Left cardiac atrium (tissue), 4 donors: ENCODE data around the gene L3MBTL4. TPM values are rescaled to one million over a fixed set of nuclear protein-coding genes. Genes with fewer than 3 reads are reported as not detected.

Experiments
- ATAC-seq, 2 donors: fragments of 200-7000 bp; cut with Tn5 transposase; one replicate each; pipeline ENCODE4 v1.9.1; 2020; ENCODE audit warnings: mild to moderate bottlenecking in 2 of 2, moderate library complexity in 2 of 2
- DNase-seq: peaks from one replicate; pipeline ENCODE4 v3.0.0-alpha.2; 2020
- intact Hi-C, 2 donors: fragments of 100-400 bp; cut with DNase I; formaldehyde crosslinking; loops; one replicate each; pipeline versions ENCODE4 v1.14.1 to v1.15.1; 2022 to 2023
- total RNA-seq, 2 donors: library from RNA; stranded (reverse); fragmentation: NEBNext Ultra II Directional; extraction: Animal tissue kit (Norgen Biotek cat#: 25700); gene quantifications; one replicate each; pipeline ENCODE4 v1.2.1, GENCODE V29; 2021
- donor health status: DM: no; HTN: yes; CAD: no.
- donor health status: DM: no; HTN: yes; CAD: no; lungs with severe emphysema.
- donor health status: DM: yes; HTN: yes; CAD: no.
- donor health status: Dilated cardiomyopathy.

Gene L3MBTL4
- total RNA-seq, 2 donors from 2014 or later = 15.1 to 19.1 TPM

- ATAC-seq = peak; percentile 77 to 82
- intact Hi-C loops = no loop called here
- DNase-seq = no peak
Observed at GRCh38 chr18:6044319-6044718, 370.4 kb downstream of the L3MBTL4 start.

- no peak for ATAC-seq
- intact Hi-C loops = no loop called here
- DNase-seq = no peak
Observed at GRCh38 chr18:6039055-6039454, 375.7 kb downstream of the L3MBTL4 start.

GRCh38 chr18:6031442-6031841 lies 383.3 kb downstream of the L3MBTL4 start:
- DNase-seq (no peak), ATAC-seq (peak in 1 of 2 donors; percentile 69)
- intact Hi-C loops = no loop called here

GRCh38 chr18:6031002-6031401 lies 383.7 kb downstream of the L3MBTL4 start:
- ATAC-seq (no peak), DNase-seq (no peak)
- intact Hi-C loops = no loop called here

GRCh38 chr18:6024745-6025248 lies 389.9 kb downstream of the L3MBTL4 start:
- no peak for ATAC-seq
- DNase-seq = no peak

GRCh38 chr18:6023551-6023950 lies 391.2 kb downstream of the L3MBTL4 start:
- intact Hi-C loops = no loop called here
- ATAC-seq (no peak), DNase-seq (no peak)

More at GRCh38 chr18:6024745-6025248, 389.9 kb downstream of the L3MBTL4 start:
- intact Hi-C loops = no loop called here

- ATAC-seq = no peak
- intact Hi-C loops = no loop called here
- no peak for DNase-seq
Observed at GRCh38 chr18:6022845-6023244, 391.9 kb downstream of the L3MBTL4 start.

GRCh38 chr18:6022074-6022444 lies 392.7 kb downstream of the L3MBTL4 start:
- DNase-seq (no peak), ATAC-seq (no peak)
- intact Hi-C loops = no loop called here

- DNase-seq = no peak
- no peak for ATAC-seq
- intact Hi-C loops = no loop called here
Observed at GRCh38 chr18:6021306-6022073, 393.2 kb downstream of the L3MBTL4 start.

- intact Hi-C loops = no loop called here
- no peak for ATAC-seq
- DNase-seq = no peak
Observed at GRCh38 chr18:6018671-6019070, 396.0 kb downstream of the L3MBTL4 start.

- DNase-seq = no peak
- intact Hi-C loops = no loop called here
- peak in 1 of 2 donors; percentile 47 for ATAC-seq
Observed at GRCh38 chr18:6017171-6017570, 397.5 kb downstream of the L3MBTL4 start.

GRCh38 chr18:6015364-6015763 lies 399.3 kb downstream of the L3MBTL4 start:
- no peak for ATAC-seq
- intact Hi-C loops = no loop called here
- DNase-seq = no peak

GRCh38 chr18:6013171-6013810 lies 401.4 kb downstream of the L3MBTL4 start:
- ATAC-seq (no peak), DNase-seq (no peak)
- intact Hi-C loops = no loop called here

GRCh38 chr18:6010921-6011320 lies 403.8 kb downstream of the L3MBTL4 start:
- no peak for DNase-seq
- no peak for ATAC-seq
- intact Hi-C loops = no loop called here

- DNase-seq (no peak), ATAC-seq (no peak)
- intact Hi-C loops = no loop called here
Observed at GRCh38 chr18:6010284-6010683, 404.4 kb downstream of the L3MBTL4 start.

- ATAC-seq (peak in 1 of 2 donors; percentile 54), DNase-seq (no peak)
- intact Hi-C loops = no loop called here
Observed at GRCh38 chr18:6009756-6010155, 405.0 kb downstream of the L3MBTL4 start.

GRCh38 chr18:6004683-6005082 lies 410.0 kb downstream of the L3MBTL4 start:
- ATAC-seq (no peak), DNase-seq (no peak)
- intact Hi-C loops = no loop called here

- ATAC-seq = no peak
- intact Hi-C loops = no loop called here
- no peak for DNase-seq
Observed at GRCh38 chr18:6004119-6004518, 410.6 kb downstream of the L3MBTL4 start.

GRCh38 chr18:6001867-6002266 lies 412.8 kb downstream of the L3MBTL4 start:
- DNase-seq (no peak), ATAC-seq (no peak)
- intact Hi-C loops = no loop called here

- DNase-seq (no peak), ATAC-seq (no peak)
- intact Hi-C loops = no loop called here
Observed at GRCh38 chr18:5998907-5999306, 415.8 kb downstream of the L3MBTL4 start.
